ENCODE data around the gene PRKCE. TPM values are rescaled to one million over a fixed set of nuclear protein-coding genes. Genes with fewer than 3 reads are reported as not detected.

Gene PRKCE
- total and polyA plus RNA-seq, 2 donors (not counting 3 experiments of a cell fraction or from before 2014, with no cell fraction given): 27.9 to 33.9 TPM

DNA sequence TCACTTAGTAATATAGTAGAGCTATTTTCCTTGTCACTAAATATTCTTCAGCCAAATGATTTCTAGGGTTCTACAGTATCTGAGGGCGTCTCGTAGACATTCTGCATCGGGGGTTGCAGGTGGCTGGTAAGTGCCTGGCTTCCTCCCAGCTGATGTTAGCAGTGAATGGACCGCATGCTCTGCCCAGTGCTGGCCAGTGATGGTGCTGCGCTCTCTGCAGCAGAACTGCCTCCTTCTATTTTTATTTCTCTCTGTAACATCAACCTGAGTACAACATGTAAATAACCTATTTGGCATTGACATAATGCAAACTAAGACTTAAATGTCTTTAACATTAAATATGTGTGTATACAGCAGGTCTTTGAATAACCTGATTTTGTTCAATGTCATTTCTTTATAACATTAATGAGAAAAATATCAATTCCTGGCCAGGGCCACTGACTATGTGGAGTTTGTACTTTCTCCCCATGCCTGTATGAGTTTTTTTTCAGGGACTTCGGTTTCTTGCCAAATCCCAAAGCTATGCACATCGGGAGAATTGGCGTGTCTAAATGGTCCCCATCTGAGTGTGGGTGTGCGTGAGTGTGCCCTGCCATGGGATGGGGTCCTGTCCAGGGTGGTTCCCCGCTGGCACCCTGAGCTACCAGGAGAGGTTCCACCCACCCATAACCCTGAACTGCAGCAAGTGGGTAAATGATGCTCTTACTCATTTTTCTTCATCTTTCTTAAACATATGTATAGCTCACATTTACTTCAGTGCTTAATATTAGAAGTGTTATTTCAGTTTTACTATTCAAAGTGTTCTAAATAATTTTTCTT, 367.5 kb downstream of the PRKCE start:
- no TSS peak for BruUV-seq (replicated peaks)
- Histone ChIP-seq H2AFZ (ENCODE audit: low read depth, low read length) (no peak overlapping the region), H3K9me3 (replicated peaks; ENCODE audit: control insufficient read depth, insufficient read depth, low read length) (no peaks in the 10 kb centered on the region), H3K36me3 (ENCODE audit: control insufficient read depth in 2 of 2, extremely low read depth in 1 of 2, insufficient read depth in 2 of 2, low read length in 2 of 2) (no peaks in the 10 kb centered on the region), H4K20me1 (replicated peaks; ENCODE audit: control insufficient read depth, extremely low read depth, insufficient read depth, low read length) (no peaks in the 10 kb centered on the region), H3K4me3 (replicated peaks in 1 of 3; ENCODE audit: insufficient read depth in 1 of 3, low read depth in 1 of 3, low read length in 3 of 3) (no peak overlapping the region), H3K9ac (replicated peaks; ENCODE audit: extremely low read depth, insufficient read depth, low read length) (no peak overlapping the region), H3K4me1 (ENCODE audit: control insufficient read depth, extremely low read depth, insufficient read depth, low read length) (peaks cover 22% of the 10 kb centered on the region), H3K79me2 (ENCODE audit: control insufficient read depth, insufficient read depth, low read length) (no peaks in the 10 kb centered on the region), H3K9me1 (replicated peaks; ENCODE audit: control insufficient read depth, extremely low read depth, insufficient read depth, low read length) (no peaks in the 10 kb centered on the region), H3K27me3 (ENCODE audit: control insufficient read depth in 2 of 2, insufficient read depth in 2 of 2, low read length in 2 of 2) (no peaks in the 10 kb centered on the region), H3K27ac (ENCODE audit: insufficient read depth, low read depth, low read length) (no peak overlapping the region), H3K4me2 (ENCODE audit: insufficient read depth, low read length) (no peak overlapping the region)
- DNase-seq (ENCODE audit: low read depth, low spot score): no peak
- no peak for FAIRE-seq
- intact Hi-C loops (cut with micrococcal nuclease): no loop called here
- dilution Hi-C loops (cut with MboI; ENCODE audit: extremely low pct_ligation_motif_present, low sequenced_read_pairs): no loop called here
- ChIA-PET CTCF (interaction anchor here (1.4 kb wide), 1 partner anchor 11 kb away, joined by 10 read pairs; no protein-coding TSS in a partner anchor), POLR2A (no interaction called here)
- TF ChIP-seq POLR2AphosphoS5 (IDR thresholded peaks at IDR 0.05; ENCODE audit: insufficient read depth, low read depth, low read length) (no peak), POLR2A (IDR thresholded peaks at IDR 0.05; ENCODE audit: low read depth, low read length) (no peak), CTCF (IDR thresholded peaks at IDR 0.05; ENCODE audit: extremely low read depth in 1 of 2, insufficient read depth in 1 of 2, low read depth in 1 of 2, low read length in 2 of 2) (no peak), FOS (IDR thresholded peaks at IDR 0.05; ENCODE audit: borderline replicate concordance, insufficient read depth, low read length) (no peak), GATA2 (IDR thresholded peaks at IDR 0.05; ENCODE audit: insufficient read depth, insufficient read length, low read depth, low read length) (no peak), JUN (IDR thresholded peaks at IDR 0.05; ENCODE audit: borderline replicate concordance, insufficient read depth, insufficient read length, low read depth) (no peak), MYC (IDR thresholded peaks at IDR 0.05; ENCODE audit: low read depth, low read length) (no peak), EZH2 (IDR thresholded peaks at IDR 0.05; ENCODE audit: borderline replicate concordance, low read depth, low read length, severe bottlenecking) (no peak), MAX (IDR thresholded peaks at IDR 0.05; ENCODE audit: insufficient read depth, insufficient read length) (no peak)
